ENCODE measurements around the gene UBLCP1.
A peak's percentile ranks its signal among the peaks of the same experiment; 100 is the strongest.

DNA sequence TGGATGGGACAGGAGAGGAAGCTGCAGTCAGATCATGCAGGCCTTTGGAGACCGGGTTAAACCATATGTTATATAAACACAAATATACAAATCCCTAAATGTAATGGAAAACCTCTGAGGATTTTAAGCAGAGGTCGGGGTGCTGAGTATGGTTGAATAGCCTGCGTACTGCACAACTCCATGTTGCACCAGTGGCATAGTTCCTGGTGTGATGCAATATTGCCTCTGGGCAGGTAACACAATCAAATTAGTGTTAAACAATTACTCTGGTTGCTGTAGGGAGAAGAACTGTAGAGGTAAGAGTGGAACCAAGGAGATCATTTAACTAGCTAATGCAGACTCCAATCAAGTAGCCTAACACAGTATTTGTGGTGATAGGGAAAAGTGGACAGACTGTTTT, 32.4 kb upstream of the UBLCP1 start:
- TF ChIP-seq EP300 (IDR thresholded peaks at IDR 0.05; ENCODE audit: borderline replicate concordance) (no peak), CEBPB (IDR thresholded peaks at IDR 0.05) (peak; percentile 74), CREB1 (IDR thresholded peaks at IDR 0.05; ENCODE audit: low read depth) (no peak), TAF1 (IDR thresholded peaks at IDR 0.05; ENCODE audit: low read depth) (no peak)

Data from Ishikawa (cell line).